Measurements from ENCODE around the gene CASTOR1.

Gene CASTOR1

GRCh38 chr22:30245985-30246813 is 43.1 kb downstream of the CASTOR1 start, which contains the start of gene LIF:
Gene LIF, minus strand, starts transcription at chr22:30246759. Its CDS starts 64 bp downstream, at chr22:30246695.
- TF ChIP-seq, protein P1, sequence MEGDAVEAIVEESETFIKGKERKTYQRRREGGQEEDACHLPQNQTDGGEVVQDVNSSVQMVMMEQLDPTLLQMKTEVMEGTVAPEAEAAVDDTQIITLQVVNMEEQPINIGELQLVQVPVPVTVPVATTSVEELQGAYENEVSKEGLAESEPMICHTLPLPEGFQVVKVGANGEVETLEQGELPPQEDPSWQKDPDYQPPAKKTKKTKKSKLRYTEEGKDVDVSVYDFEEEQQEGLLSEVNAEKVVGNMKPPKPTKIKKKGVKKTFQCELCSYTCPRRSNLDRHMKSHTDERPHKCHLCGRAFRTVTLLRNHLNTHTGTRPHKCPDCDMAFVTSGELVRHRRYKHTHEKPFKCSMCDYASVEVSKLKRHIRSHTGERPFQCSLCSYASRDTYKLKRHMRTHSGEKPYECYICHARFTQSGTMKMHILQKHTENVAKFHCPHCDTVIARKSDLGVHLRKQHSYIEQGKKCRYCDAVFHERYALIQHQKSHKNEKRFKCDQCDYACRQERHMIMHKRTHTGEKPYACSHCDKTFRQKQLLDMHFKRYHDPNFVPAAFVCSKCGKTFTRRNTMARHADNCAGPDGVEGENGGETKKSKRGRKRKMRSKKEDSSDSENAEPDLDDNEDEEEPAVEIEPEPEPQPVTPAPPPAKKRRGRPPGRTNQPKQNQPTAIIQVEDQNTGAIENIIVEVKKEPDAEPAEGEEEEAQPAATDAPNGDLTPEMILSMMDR (IDR thresholded peaks at IDR 0.05; ENCODE audit: low read depth, low read length, missing control alignments): no peak
- DNase-seq (ENCODE audit: low read depth): no peak
- H3K4me3 ChIP-seq (ENCODE audit: low read depth, low read length): peak within 1 kb of the TSS; percentile 48

DNA sequence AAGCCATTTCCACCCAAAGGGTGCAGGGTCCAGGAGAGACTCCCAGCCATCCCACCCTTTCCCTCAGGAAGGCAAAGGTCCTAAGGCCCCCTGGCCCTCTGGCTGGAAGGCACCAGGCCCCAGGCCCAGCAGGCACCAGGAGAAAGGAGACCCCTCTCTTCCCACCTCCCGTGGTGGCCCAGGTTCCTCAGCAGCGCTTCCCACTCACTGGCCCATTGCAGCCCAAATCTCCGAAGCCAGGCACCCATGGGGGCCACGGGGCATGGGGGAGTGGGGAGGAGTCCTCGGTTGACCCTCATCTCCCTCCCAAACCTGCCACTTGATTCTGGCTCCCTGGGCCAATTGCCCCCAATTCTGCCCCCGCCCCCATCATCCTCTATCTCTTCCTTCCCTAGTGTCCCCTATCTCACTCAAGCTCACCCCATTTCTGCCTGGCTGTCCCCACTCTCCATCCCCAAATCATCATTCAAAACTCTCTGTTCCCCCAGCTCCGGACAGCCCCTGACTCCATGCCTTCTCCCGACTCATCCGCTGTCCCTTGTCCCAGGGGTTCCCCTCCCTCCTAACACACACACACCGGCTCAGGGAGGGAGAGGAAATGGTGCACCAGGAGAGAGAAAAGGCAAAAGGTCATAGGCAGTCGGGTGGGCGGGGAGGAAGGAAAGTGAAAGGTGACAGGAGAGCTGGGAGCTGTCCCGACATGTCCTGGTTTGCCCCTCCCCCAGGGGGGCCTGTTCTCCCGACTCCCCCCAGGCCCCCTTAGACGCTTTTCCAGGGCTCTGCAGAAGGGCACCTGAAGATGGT is 43.9 kb downstream of the CASTOR1 start:
- TF ChIP-seq, protein P1 (IDR thresholded peaks at IDR 0.05; ENCODE audit: low read depth, low read length, missing control alignments): no peak
- H3K4me3 ChIP-seq (ENCODE audit: low read depth, low read length): peak overlapping the region; percentile 48; the same call in 1 of the 2 replicates
- DNase-seq (ENCODE audit: low read depth): no peak

DNA sequence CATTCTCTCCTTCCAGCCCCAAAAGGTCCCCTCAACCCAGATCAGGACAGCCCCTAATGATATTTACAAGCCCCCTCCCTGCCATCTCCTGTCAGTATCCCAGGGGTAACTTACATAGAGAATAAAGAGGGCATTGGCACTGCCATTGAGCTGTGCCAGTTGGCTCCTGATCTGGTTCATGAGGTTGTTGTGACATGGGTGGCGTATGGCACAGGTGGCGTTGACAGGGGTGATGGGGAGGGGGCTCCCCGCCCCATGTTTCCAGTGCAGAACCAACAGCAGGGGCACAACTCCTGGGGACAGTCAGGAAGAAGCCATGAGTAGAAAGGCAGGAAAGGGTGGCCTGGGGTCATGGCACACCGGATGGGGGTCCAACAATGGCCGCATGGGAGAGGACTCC is 44.7 kb downstream of the CASTOR1 start:
- no peak overlapping the region for H3K4me3 ChIP-seq (ENCODE audit: low read depth, low read length)
- no peak for DNase-seq (ENCODE audit: low read depth)
- TF ChIP-seq, protein P1 (IDR thresholded peaks at IDR 0.05; ENCODE audit: low read depth, low read length, missing control alignments): no peak

DNA sequence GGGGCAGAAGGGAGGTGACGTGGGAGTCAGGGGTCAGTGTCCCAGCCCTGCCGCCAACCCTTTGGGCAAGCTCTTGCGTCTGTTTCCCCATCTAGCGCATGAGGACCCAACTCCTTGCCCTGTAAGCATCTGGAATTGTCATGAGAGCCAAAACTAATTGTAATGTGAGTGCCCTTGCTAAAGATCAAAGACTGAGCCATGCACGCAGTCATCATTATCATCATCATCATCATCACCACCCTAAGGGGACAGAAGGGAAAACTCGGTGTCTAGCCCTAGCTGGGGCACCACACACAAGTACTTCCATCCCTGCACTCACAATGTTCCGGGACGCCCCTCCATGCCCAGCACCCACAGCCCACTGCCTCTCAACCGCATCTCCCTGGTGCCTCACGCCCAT is 45.2 kb downstream of the CASTOR1 start:
- TF ChIP-seq, protein P1 (IDR thresholded peaks at IDR 0.05; ENCODE audit: low read depth, low read length, missing control alignments): no peak
- DNase-seq (ENCODE audit: low read depth): no peak
- no peak overlapping the region for H3K4me3 ChIP-seq (ENCODE audit: low read depth, low read length)

GRCh38 chr22:30243661-30244060 is 45.6 kb downstream of the CASTOR1 start:
- TF ChIP-seq, protein P1 (IDR thresholded peaks at IDR 0.05; ENCODE audit: low read depth, low read length, missing control alignments): no peak
- DNase-seq (ENCODE audit: low read depth): no peak
- H3K4me3 ChIP-seq (ENCODE audit: low read depth, low read length): no peak overlapping the region

DNA sequence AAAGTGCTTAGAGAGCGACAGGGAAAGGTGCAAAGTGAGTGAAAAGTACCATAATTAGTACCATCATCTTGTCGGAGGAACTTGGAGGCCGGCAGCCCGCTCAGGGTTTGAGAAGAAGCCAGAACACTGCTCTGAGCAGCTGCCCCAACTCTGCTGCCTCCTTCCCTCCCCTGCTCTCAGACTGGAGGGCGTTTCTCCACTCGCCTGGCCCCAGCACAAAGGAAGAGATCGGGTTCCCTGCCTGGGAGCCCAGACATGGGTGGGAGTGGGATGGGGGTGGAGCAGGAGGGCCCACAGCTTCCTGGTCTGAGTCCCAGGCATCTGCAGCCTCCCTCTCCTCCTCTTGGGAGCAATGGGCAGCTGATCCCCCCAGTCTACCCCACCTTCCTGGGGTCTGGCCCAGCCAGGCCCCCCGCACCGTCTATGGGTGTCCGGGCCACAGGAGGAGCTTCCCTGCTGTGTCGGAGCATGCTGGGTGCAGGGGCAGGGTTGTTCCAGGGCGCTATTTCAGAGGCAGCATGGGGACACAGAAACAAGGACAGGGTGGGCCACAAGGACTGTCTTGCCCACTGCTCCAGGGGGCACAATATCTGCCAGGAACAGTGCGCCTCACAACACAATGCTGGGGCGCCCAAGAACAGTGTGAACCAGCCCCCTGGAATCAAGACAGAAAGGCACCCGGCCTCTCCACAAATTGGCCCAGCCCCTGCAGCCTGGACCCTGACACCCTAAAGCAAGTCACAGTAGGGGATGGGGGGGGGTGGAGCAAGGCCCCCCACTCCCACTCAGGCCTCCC is 47.5 kb downstream of the CASTOR1 start:
- TF ChIP-seq, protein P1 (IDR thresholded peaks at IDR 0.05; ENCODE audit: low read depth, low read length, missing control alignments): no peak
- DNase-seq (ENCODE audit: low read depth): no peak
- no peak overlapping the region for H3K4me3 ChIP-seq (ENCODE audit: low read depth, low read length)

Measured in GM12864 (cell line).